GM20000 (cell line): ENCODE measurements around the gene CADPS2.
"Not testable (repeated sequence)": the region's sequence is repeated elsewhere in the genome, so short reads cannot be mapped to it uniquely, and the experiment has no call there.

ENCODE experiments used
- DNase-seq: peaks from one replicate; pipeline ENCODE4 v3.0.0; 2012; ENCODE audit warnings: low spot score
- CTCF ChIP-seq: IDR thresholded peaks from 2 replicates; pipeline ENCODE4 v1.5.1; 2012; ENCODE audit warnings: mild to moderate bottlenecking, control low read depth; ENCODE audit errors: extremely low read depth, missing control alignments

The CADPS2 gene

GRCh38 chr7:122289426-122289825 lies 596.8 kb downstream of the CADPS2 start:
- no peak for TF ChIP-seq CTCF

GRCh38 chr7:122284608-122285007 lies 601.7 kb downstream of the CADPS2 start:
- not testable (repeated sequence) for DNase-seq

More at GRCh38 chr7:122289426-122289825, 596.8 kb downstream of the CADPS2 start:
- DNase-seq: no peak

- TF ChIP-seq CTCF: no peak
- no peak for DNase-seq
These were observed 613.1 kb downstream of the CADPS2 start for GRCh38 chr7:122273117-122273516.

- no peak for DNase-seq
- no peak for TF ChIP-seq CTCF
These were observed 617.0 kb downstream of the CADPS2 start for GRCh38 chr7:122269241-122269640.
